Measurements from ENCODE around the gene SPA17.
A peak's percentile ranks its signal among the peaks of the same experiment; 100 is the strongest.

SPA17 gene

DNA sequence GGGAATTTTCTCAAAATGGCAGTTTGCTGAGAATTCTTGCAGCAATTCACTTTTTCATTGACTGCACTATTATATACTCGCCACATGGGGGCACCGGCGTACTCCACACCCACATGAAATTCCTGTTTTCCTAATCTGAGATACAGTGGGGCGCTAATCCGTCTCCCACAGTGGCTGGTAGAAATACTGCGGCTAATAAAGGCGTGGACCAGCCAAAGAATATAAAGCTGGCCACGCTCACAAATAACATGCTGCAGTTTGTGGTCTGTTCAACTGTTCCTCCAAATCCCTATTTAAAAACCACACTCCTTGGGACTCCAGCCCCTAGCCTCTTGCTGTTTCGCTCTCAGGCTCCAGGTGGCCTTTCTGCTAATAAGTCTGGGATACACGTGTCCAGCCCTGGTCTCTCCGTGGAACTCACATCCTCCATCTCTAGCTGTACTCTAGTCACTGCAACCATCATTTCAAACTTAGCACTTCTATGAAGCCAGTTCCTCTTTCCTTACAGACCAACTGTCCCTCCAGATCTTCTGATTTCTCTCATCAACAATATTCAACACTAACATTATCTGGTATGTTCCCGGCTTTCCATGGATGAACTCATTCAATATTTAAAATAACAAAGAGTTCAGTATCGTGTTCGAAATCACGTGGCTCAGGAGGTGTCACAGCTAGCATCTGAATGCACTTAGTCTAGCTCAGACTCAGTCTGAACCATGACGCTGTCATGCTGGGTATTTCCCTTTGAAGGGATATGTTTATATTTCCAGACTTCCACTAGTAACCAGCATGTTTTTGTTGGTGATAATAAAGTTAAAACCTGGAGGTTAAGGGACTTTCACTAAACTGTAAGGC lies 29.1 kb upstream of the SPA17 start:
- TF ChIP-seq, protein P1, sequence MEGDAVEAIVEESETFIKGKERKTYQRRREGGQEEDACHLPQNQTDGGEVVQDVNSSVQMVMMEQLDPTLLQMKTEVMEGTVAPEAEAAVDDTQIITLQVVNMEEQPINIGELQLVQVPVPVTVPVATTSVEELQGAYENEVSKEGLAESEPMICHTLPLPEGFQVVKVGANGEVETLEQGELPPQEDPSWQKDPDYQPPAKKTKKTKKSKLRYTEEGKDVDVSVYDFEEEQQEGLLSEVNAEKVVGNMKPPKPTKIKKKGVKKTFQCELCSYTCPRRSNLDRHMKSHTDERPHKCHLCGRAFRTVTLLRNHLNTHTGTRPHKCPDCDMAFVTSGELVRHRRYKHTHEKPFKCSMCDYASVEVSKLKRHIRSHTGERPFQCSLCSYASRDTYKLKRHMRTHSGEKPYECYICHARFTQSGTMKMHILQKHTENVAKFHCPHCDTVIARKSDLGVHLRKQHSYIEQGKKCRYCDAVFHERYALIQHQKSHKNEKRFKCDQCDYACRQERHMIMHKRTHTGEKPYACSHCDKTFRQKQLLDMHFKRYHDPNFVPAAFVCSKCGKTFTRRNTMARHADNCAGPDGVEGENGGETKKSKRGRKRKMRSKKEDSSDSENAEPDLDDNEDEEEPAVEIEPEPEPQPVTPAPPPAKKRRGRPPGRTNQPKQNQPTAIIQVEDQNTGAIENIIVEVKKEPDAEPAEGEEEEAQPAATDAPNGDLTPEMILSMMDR (IDR thresholded peaks at IDR 0.05; ENCODE audit: low read depth, low read length, missing control alignments) = peak; percentile 78
- DNase-seq (ENCODE audit: extremely low read depth, low read depth) = peak; percentile 65
- no peak overlapping the region for H3K4me3 ChIP-seq (replicated peaks; ENCODE audit: low read depth, low read length)

DNA sequence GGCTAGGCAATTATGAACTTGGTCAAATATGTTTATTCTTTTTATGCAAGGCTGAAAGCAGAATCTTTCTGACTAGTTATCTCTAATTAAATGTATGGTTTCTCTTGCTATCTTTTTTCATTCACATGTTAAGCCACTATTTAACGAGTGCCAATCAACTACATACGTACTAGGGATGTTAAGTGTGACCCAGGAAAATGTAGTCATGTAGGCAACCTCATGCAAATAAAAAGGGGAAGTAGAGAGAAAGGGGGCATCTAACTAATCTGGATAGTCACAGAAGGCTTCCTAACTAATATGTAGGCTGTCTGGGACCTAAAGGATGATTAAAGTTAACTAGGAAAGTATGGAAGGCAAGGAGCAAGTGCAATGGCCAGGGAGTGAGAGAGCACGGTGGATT lies 27.6 kb upstream of the SPA17 start:
- DNase-seq (ENCODE audit: extremely low read depth, low read depth) = no peak
- TF ChIP-seq, protein P1 (IDR thresholded peaks at IDR 0.05; ENCODE audit: low read depth, low read length, missing control alignments) = no peak

DNA sequence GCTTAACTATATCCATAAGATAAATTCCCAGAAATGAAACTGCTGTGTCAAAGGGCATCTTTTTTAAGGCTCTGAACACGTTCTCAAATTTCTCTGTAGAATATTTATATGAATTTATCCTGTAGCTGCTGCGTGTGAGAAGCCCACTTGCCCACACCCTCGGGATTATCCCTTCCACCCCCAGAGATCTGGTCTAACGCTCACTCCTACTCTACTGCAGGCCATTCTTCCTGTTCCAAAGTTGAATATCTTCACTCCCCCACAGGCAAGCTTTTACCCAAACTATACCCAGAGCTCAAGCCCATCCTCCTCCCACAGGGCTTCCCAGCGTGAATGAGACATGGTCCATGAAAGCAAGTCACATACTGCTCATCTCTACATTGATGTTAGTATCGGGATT lies 25.1 kb upstream of the SPA17 start:
- H3K4me3 ChIP-seq (replicated peaks; ENCODE audit: low read depth, low read length) = no peak overlapping the region
- no peak for DNase-seq (ENCODE audit: extremely low read depth, low read depth)
- TF ChIP-seq, protein P1 (IDR thresholded peaks at IDR 0.05; ENCODE audit: low read depth, low read length, missing control alignments) = no peak

More for the DNA sequence above, 27.6 kb upstream of the SPA17 start:
- no peak overlapping the region for H3K4me3 ChIP-seq (replicated peaks; ENCODE audit: low read depth, low read length)

DNA sequence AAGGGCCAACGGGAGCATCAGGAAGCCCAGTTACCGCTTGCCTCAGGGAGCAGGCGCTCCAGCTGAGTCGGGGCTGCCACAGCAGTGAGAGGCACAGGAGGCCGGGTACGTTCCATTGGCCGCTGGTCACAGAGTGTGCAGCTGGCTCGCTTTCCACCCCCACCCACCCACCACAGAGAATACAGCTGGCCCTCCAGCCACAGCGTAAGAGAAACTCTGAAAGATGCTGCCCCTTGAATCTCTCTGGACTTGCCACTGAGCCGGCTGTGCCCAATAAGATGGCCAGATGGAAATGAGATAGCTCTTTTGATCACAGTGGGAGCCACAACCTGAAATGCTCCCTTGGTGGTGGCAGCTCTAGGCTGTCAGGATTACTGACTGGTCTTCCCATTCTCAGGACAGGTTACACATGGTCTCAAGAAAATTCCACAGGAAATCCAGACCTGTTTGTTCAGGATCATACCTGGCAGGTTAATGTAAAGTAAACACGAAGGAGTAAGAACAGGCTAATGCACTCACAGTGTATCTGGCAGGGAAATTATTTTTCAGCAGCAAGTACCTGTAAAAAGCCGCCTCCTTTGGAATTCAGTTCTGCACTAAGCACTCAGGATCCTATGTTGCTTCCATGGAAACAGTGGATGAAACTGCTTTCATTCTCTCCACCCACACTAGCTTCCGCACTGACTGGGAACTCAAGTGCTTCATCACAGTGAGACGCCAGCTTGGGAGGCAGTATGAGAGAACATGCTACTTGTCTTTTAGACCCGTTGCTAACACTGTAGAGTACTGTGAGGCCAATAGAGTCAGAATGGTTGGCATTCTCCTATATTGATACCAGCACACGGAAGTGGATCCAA lies 16.7 kb upstream of the SPA17 start:
- TF ChIP-seq, protein P1 (IDR thresholded peaks at IDR 0.05; ENCODE audit: low read depth, low read length, missing control alignments) = no peak
- no peak overlapping the region for H3K4me3 ChIP-seq (replicated peaks; ENCODE audit: low read depth, low read length)
- no peak for DNase-seq (ENCODE audit: extremely low read depth, low read depth)

DNA sequence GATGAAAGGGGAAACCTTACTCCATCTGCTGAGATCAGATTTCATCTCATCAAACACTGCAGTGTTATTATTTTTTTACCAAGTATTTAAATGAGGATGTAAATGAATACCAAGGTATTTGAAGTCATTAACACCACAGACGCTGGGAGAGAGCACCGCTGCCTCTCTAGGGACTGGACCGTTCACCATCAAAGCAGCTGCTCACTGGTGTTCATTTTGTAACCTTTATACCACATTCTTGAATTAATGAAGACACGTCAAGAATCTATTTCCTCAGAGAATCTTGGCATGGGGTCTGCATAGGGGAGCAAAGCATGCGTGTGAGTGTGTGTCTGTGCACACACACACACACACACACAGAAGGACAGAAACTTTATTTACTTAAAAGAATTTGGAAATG lies 15.8 kb upstream of the SPA17 start:
- H3K4me3 ChIP-seq (replicated peaks; ENCODE audit: low read depth, low read length) = no peak overlapping the region
- no peak for DNase-seq (ENCODE audit: extremely low read depth, low read depth)
- TF ChIP-seq, protein P1 (IDR thresholded peaks at IDR 0.05; ENCODE audit: low read depth, low read length, missing control alignments) = no peak

DNA sequence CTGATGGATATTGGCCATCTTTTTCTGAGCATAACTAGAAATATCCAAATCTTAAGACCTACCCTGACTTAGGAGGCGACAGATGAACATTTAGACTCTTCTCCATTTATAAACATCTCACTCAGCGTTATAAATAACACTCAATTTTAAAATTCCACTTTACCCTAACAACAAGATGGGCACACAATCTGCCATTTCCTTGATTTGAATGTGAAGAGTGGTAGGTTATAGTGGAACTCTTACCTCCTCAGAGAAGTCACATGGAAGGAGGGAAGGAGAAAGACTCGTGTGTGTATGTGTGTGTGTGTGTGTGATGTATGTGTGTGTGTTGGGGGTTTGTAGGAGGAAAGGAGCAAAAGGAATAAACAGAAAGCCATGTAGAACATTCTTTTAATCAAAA lies 15.2 kb upstream of the SPA17 start:
- DNase-seq (ENCODE audit: extremely low read depth, low read depth) = no peak
- TF ChIP-seq, protein P1 (IDR thresholded peaks at IDR 0.05; ENCODE audit: low read depth, low read length, missing control alignments) = no peak
- no peak overlapping the region for H3K4me3 ChIP-seq (replicated peaks; ENCODE audit: low read depth, low read length)
